Measurements from ENCODE around the gene ADAMTS3. TPM values are rescaled to one million over a fixed set of nuclear protein-coding genes. Genes with fewer than 3 reads are reported as not detected.
"Not testable (repeated sequence)": the region's sequence is repeated elsewhere in the genome, so short reads cannot be mapped to it uniquely, and the experiment has no call there.

The ADAMTS3 gene
- total RNA-seq, 1 donor from 2014 or later: 10.3 TPM

DNA sequence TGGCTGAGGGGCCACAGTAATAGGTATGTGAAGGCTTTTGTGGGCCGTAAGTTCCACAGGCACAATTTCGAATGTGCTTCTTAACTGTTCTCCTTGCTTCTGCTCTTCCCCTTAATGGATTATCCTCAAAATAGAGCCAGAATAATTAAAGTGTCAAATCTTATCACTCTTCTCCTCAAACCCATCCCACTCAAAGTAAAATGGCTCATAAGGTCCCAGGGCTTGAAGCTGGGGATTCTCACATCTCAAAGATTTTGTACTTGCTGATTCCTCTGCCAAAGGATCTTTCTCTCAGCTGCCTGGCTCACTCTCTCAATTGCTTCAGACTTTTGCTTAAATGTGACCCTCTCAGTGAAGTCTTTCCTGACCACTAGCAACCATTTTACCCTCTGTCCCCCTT, 16.6 kb downstream of the ADAMTS3 start:
- no peak overlapping the region for H3K27ac Mint-ChIP-seq
- H3K9me3 Mint-ChIP-seq: no peaks in the 10 kb centered on the region
- DNase-seq (ENCODE audit: extremely low spot score, unreplicated experiment): no peak
- H3K27me3 Mint-ChIP-seq: no peaks in the 10 kb centered on the region
- H3K4me3 Mint-ChIP-seq: no peak overlapping the region
- no peak for TF ChIP-seq CTCF (conservative IDR thresholded peaks at IDR 0.05)
- H3K4me1 Mint-ChIP-seq (ENCODE audit: unreplicated experiment): no peaks in the 10 kb centered on the region
- no peaks in the 10 kb centered on the region for H3K36me3 Mint-ChIP-seq

DNA sequence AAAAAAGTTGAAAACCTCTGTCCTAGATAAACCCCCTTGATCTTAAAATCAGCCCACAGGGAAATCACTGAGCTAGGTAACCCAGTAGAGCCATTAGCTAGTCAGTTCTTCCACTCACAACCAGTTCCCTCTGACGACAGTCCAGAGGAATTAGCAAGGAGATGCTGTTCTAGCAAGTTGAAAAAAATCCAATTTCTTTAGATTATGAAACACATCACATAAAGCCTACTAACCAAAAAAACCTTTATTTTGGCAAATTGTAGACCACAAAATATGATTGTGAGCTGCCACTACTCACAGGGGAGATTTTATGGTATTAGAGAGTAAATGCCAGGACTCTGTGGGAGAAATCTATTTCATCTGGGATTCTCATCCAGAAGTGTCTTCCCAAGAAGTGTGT, 22.6 kb downstream of the ADAMTS3 start:
- no peaks in the 10 kb centered on the region for H3K4me1 Mint-ChIP-seq (ENCODE audit: unreplicated experiment)
- DNase-seq (ENCODE audit: extremely low spot score, unreplicated experiment): no peak
- no peak overlapping the region for H3K4me3 Mint-ChIP-seq
- H3K9me3 Mint-ChIP-seq: no peaks in the 10 kb centered on the region
- no peaks in the 10 kb centered on the region for H3K27me3 Mint-ChIP-seq
- no peak overlapping the region for H3K27ac Mint-ChIP-seq
- no peaks in the 10 kb centered on the region for H3K36me3 Mint-ChIP-seq
- TF ChIP-seq CTCF (conservative IDR thresholded peaks at IDR 0.05): no peak

DNA sequence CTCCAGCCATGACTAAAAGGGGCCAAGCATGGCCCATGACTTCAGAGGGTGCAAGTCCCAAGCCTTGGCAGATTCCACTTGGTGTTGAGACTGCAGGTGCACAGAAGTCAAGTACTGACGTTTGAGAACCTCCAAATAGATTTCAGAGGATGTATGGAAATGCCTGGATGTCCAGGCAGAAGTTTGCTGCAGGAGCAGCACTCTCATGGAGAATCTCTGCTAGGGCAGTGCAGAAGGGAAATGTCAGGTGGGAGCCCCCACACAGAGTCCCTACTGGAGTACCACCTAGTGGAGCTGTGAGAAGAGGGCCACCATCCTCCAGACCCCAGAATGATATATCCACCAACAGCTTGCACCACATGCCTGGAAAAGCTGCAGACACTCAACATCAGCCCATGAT, 28.3 kb downstream of the ADAMTS3 start:
- not testable (repeated sequence) for H3K27ac Mint-ChIP-seq, H3K36me3 Mint-ChIP-seq

GRCh38 chr4:72538006-72538405, 31.0 kb downstream of the ADAMTS3 start:
- no peak for TF ChIP-seq CTCF (conservative IDR thresholded peaks at IDR 0.05)
- no peaks in the 10 kb centered on the region for H3K4me1 Mint-ChIP-seq (ENCODE audit: unreplicated experiment)
- H3K9me3 Mint-ChIP-seq: peaks cover 14% of the 10 kb centered on the region
- no peak overlapping the region for H3K4me3 Mint-ChIP-seq
- no peak overlapping the region for H3K27ac Mint-ChIP-seq
- no peaks in the 10 kb centered on the region for H3K36me3 Mint-ChIP-seq
- H3K27me3 Mint-ChIP-seq: no peaks in the 10 kb centered on the region
- no peak for DNase-seq (ENCODE audit: extremely low spot score, unreplicated experiment)

More for the DNA sequence above, 28.3 kb downstream of the ADAMTS3 start:
- DNase-seq (ENCODE audit: extremely low spot score, unreplicated experiment); H3K27me3 Mint-ChIP-seq; H3K4me3 Mint-ChIP-seq; H3K4me1 Mint-ChIP-seq (ENCODE audit: unreplicated experiment): not testable (repeated sequence)
- peaks cover 14% of the 10 kb centered on the region for H3K9me3 Mint-ChIP-seq

DNA sequence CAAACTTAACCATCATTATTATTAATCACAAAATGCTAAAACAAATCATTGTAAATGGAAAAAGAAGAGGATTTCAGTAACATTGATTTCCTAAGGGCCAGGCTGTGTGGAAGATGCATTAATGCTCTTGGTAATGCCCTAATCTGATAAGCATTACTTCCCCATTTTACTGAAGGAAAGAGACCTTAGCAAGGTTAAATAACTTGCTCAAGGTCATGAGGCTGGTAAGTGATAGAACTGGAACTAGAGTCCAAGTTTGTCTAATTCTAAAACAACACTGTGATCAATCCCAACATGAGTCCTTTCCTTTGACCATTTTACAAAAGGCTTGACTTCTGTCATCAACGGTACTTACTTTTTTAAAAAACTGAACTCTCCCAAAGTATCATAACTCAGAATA, 32.6 kb downstream of the ADAMTS3 start:
- TF ChIP-seq CTCF (conservative IDR thresholded peaks at IDR 0.05): no peak
- Mint-ChIP-seq H3K27me3 (no peaks in the 10 kb centered on the region), H3K36me3 (no peaks in the 10 kb centered on the region), H3K4me3 (no peak overlapping the region), H3K27ac (no peak overlapping the region), H3K4me1 (ENCODE audit: unreplicated experiment) (no peaks in the 10 kb centered on the region), H3K9me3 (peaks cover 14% of the 10 kb centered on the region)
- DNase-seq (ENCODE audit: extremely low spot score, unreplicated experiment): no peak

DNA sequence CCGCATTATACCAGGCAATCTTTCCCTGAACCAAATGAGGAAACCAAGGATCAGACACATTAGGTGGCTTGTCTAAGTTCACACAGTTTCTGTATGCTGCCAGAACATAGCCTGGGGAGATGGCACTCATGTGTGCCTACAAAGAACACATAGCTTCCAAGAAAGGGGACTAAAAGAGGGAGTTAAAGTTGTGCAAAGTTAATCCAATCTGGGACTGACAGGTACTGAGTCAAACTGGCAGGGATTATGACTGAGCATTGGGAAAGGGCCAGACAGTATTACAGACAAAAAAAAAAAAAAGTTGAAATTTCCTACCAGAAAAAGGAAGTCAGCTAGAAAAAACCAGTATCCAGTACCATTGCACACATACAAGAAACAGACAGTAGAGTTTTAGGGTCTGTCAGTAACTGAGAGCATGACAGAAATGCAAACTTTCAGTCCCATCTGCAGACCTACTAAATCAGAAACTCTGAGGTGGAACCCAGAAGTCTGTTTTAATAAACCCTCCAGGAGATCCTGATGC, 37.2 kb downstream of the ADAMTS3 start:
- Mint-ChIP-seq H3K9me3 (no peaks in the 10 kb centered on the region), H3K27ac (no peak overlapping the region), H3K36me3 (no peaks in the 10 kb centered on the region), H3K4me3 (no peak overlapping the region), H3K4me1 (ENCODE audit: unreplicated experiment) (no peaks in the 10 kb centered on the region), H3K27me3 (no peaks in the 10 kb centered on the region)
- no peak for DNase-seq (ENCODE audit: extremely low spot score, unreplicated experiment)
- TF ChIP-seq CTCF (conservative IDR thresholded peaks at IDR 0.05): no peak

All from type B pancreatic cell (in vitro differentiated cells).